BJ (cell line): ENCODE measurements around the gene SAMM50. TPM values are rescaled to one million over a fixed set of nuclear protein-coding genes. Genes with fewer than 3 reads are reported as not detected.
"Not testable (repeated sequence)": the region's sequence is repeated elsewhere in the genome, so short reads cannot be mapped to it uniquely, and the experiment has no call there.

Experiments
- CTCF ChIA-PET: fragments of 350-600 bp; formaldehyde crosslinking; extraction: SDS; loops from one replicate; lab custom pipeline; 2021; ENCODE audit warnings: antibody characterized with exemption, inconsistent platforms; lab: Yijun Ruan, JAX
- POLR2A ChIA-PET: fragments of 300-600 bp; sonication (Branson Sonifier 250); formaldehyde crosslinking; extraction: SDS; loops from one replicate; lab custom pipeline; 2021; ENCODE audit warnings: antibody characterized with exemption; lab: Charles Lee
- DNase-seq: peaks from one replicate; pipeline ENCODE4 v3.0.0-alpha.2; 2011; ENCODE audit warnings: low read depth
- H3K27me3 ChIP-seq: 2 replicates; pipeline ENCODE4 v1.6.0; 2011; ENCODE audit warnings: low read length; ENCODE audit not compliant: control insufficient read depth, insufficient read depth
- H3K36me3 ChIP-seq: 2 replicates; pipeline ENCODE4 v1.5.1; 2011; ENCODE audit warnings: low read length; ENCODE audit not compliant: control insufficient read depth, insufficient read depth
- H3K4me3 ChIP-seq: 2 replicates; pipeline ENCODE4 v1.5.1; 2011; ENCODE audit warnings: low read depth, mild to moderate bottlenecking, control low read depth, low read length
- polyA plus RNA-seq: library from polyadenylated mRNA; depleted of rRNA; stranded (reverse); fragments of >200 nt; gene quantifications from 2 replicates; pipeline ENCODE4 v1.2.3, GENCODE V29; 2011
- TF ChIP-seq, protein P1 (sequence below): IDR thresholded peaks from 2 replicates; pipeline ENCODE4 v1.5.1; 2011; ENCODE audit warnings: low read depth, mild to moderate bottlenecking, control low read depth, inconsistent platforms, low read length, moderate library complexity; ENCODE audit not compliant: insufficient read depth

The SAMM50 gene
- polyA plus RNA-seq, 1 experiment, result 40.7 TPM

DNA sequence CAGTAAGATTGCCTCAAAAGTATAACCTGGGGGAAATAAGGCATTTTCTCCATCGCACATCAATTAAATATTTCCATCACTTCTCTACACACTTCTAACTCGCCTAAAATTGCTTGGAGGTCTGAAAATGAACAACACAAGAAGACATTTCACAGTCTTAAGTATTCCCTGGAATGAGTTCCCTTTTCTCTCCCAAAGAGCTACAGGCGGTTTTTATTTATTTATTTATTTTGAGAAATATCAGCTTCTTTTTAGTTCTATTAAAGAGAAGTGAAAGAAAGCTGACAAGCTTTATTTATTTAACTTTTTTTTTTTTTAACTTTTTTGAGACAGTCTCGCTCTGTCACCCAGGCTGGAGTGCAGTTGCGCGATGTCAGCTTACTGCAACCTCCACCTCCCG is 57.3 kb downstream of the SAMM50 start:
- POLR2A ChIA-PET, result no interaction called here
- CTCF ChIA-PET, result interaction anchor here (0.7 to 1.1 kb wide), 2 partner anchors 15 to 19 kb away, joined by 3 to 4 read pairs; no protein-coding TSS in a partner anchor
- TF ChIP-seq, protein P1, sequence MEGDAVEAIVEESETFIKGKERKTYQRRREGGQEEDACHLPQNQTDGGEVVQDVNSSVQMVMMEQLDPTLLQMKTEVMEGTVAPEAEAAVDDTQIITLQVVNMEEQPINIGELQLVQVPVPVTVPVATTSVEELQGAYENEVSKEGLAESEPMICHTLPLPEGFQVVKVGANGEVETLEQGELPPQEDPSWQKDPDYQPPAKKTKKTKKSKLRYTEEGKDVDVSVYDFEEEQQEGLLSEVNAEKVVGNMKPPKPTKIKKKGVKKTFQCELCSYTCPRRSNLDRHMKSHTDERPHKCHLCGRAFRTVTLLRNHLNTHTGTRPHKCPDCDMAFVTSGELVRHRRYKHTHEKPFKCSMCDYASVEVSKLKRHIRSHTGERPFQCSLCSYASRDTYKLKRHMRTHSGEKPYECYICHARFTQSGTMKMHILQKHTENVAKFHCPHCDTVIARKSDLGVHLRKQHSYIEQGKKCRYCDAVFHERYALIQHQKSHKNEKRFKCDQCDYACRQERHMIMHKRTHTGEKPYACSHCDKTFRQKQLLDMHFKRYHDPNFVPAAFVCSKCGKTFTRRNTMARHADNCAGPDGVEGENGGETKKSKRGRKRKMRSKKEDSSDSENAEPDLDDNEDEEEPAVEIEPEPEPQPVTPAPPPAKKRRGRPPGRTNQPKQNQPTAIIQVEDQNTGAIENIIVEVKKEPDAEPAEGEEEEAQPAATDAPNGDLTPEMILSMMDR, result no peak
- no peaks in the 10 kb centered on the region for H3K27me3 ChIP-seq
- no peak overlapping the region for H3K4me3 ChIP-seq
- no peak for DNase-seq
- H3K36me3 ChIP-seq, result no peaks in the 10 kb centered on the region

DNA sequence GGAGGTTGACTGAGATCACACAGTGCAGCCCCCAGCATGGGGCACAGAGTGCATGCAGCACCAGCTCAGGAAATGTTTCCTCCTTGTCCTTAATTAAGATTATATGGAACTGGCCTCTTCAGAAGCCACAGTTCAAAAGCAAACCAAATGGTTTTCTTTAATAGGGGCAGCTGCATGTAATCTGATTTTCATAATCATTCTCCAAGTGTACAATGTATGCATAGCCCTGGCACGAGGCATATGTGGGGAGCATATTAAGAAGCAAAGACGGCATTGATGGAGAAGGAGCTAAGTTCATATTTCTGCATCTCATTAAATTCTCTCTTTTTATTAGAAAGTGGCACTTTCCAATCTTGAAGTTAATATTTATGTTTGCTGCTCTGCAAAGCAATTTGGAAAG is 59.0 kb downstream of the SAMM50 start:
- Histone ChIP-seq H3K27me3 (no peaks in the 10 kb centered on the region), H3K36me3 (no peaks in the 10 kb centered on the region), H3K4me3 (no peak overlapping the region)
- no peak for DNase-seq
- TF ChIP-seq, protein P1, result no peak
- POLR2A ChIA-PET, result no interaction called here
- CTCF ChIA-PET, result interaction anchor here (0.7 to 1.5 kb wide), 4 partner anchors 10 to 69 kb away, joined by 3 to 7 read pairs (median 3); no protein-coding TSS in a partner anchor

DNA sequence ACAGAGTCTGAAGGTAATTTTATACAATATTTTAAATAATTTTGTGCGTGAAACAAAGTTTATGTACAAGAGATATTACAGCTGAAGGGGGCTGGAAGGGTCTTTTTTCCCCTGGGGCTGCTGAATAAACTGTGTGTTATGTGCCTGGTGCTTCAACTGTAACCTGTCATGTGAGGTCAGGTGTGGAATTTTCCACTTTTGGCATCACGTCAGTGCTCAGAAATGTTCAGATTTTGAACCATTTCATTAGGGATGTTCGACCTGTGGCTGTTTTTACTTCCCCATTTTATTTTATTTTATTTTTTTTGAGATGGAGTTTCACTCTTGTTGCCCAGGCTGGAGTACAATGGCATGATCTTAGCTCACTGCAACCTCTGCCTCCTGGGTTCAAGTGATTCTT is 61.3 kb downstream of the SAMM50 start:
- DNase-seq, H3K36me3 ChIP-seq, POLR2A ChIA-PET, CTCF ChIA-PET, H3K4me3 ChIP-seq, H3K27me3 ChIP-seq: not testable (repeated sequence)

DNA sequence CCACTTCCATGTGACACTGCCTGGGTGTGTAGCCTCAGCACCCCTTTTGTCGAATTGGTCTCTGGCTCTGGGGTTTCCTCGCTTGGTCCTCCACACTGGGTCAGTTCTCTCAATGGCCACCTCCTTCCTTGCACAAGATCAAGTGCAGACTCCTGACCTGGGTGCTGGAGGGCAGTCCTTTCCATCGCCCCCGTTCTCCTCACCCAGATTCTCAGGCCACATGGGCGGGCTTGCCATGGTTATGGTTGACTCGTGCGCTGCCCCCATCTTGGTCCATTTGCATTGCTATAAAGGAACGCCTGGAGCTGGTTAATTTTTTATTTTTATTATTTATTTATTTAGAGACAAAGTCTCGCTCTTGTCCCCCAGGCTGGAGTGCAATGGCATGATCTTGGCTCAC is 63.4 kb downstream of the SAMM50 start:
- TF ChIP-seq, protein P1, result no peak
- Histone ChIP-seq H3K27me3 (no peaks in the 10 kb centered on the region), H3K4me3 (no peak overlapping the region), H3K36me3 (no peaks in the 10 kb centered on the region)
- CTCF ChIA-PET, result no interaction called here
- POLR2A ChIA-PET, result no interaction called here
- DNase-seq, result no peak

DNA sequence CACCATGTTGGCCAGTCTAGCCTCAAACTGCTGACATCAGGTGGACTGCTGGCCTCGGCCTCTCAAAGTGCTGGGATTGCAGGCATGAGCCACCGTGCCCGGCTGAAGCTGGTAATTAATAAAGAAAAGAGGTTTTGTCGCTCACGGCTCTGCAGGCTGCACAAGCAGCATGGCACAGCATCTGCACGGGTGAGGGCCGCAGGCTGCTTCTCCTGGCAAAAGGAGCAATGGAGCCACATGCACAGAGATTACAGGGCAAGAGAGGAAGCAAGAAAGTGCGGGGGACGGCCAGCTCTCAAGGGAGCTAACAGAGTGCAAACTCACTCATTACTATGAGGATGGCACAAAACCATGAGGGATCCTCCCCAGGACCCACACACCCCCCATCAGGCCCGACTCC is 64.2 kb downstream of the SAMM50 start:
- Histone ChIP-seq H3K4me3 (no peak overlapping the region), H3K36me3 (no peaks in the 10 kb centered on the region), H3K27me3 (no peaks in the 10 kb centered on the region)
- TF ChIP-seq, protein P1, result no peak
- ChIA-PET CTCF (no interaction called here), POLR2A (no interaction called here)
- DNase-seq, result no peak

DNA sequence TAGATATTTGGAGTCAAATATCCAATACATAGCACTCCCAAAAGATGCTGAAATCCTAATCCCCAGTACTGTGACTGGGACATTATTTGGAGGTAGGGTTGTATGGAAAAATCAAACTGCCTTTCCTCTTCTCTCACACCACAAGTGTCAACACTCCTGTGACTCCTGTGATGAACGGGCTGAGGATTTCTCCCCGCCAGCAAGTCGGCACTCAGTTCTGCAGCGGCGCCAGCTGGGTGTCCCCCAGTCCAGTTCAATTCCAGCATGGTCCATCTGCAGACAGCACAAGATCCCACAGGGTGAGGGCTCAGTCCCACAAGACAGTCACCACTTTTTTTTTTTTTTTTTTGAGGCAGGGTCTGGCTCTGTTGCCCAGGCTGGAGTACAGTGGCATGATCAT is 64.6 kb downstream of the SAMM50 start:
- TF ChIP-seq, protein P1, result no peak
- CTCF ChIA-PET, result interaction anchor here (0.6 to 1.4 kb wide), 2 partner anchors 62 to 882 kb away, joined by 3 to 4 read pairs; no protein-coding TSS in a partner anchor
- Histone ChIP-seq H3K36me3 (no peaks in the 10 kb centered on the region), H3K4me3 (no peak overlapping the region), H3K27me3 (no peaks in the 10 kb centered on the region)
- POLR2A ChIA-PET, result no interaction called here
- DNase-seq, result no peak
